PFSK-1 (cell line): ENCODE results near the gene PELO.

Source experiments
- FOXP2 ChIP-seq: optimal IDR thresholded peaks from 2 replicates; pipeline ENCODE3; 2011; ENCODE audit warnings: borderline replicate concordance, control low read depth, inconsistent platforms; ENCODE audit not compliant: insufficient read depth; ENCODE audit errors: extremely low read length, extremely low read depth
- POLR2AphosphoS5 ChIP-seq: IDR thresholded peaks from 2 replicates; pipeline ENCODE4 v1.6.1; 2012; ENCODE audit warnings: low read depth, mild to moderate bottlenecking, control low read depth, low read length, moderate library complexity
- SIN3A ChIP-seq: IDR thresholded peaks from 2 replicates; pipeline ENCODE4 v1.6.1; 2012; ENCODE audit warnings: mild to moderate bottlenecking, low read length, moderate library complexity, borderline replicate concordance; ENCODE audit not compliant: insufficient read depth
- TAF1 ChIP-seq: IDR thresholded peaks from 2 replicates; pipeline ENCODE4 v1.6.1; 2012; ENCODE audit warnings: low read length, control low read depth, borderline replicate concordance; ENCODE audit not compliant: insufficient read depth
- TF ChIP-seq, protein P1 (sequence below), 2 experiments: IDR thresholded peaks; 2 replicates each; pipeline versions ENCODE4 v1.6.1 to v1.8.0; 2011 to 2012; ENCODE audit warnings: low read depth in 2 of 2, low read length in 2 of 2, control low read depth in 1 of 2, inconsistent platforms in 1 of 2, mild to moderate bottlenecking in 1 of 2, moderate library complexity in 1 of 2; ENCODE audit not compliant: insufficient read depth in 1 of 2

PELO gene

DNA sequence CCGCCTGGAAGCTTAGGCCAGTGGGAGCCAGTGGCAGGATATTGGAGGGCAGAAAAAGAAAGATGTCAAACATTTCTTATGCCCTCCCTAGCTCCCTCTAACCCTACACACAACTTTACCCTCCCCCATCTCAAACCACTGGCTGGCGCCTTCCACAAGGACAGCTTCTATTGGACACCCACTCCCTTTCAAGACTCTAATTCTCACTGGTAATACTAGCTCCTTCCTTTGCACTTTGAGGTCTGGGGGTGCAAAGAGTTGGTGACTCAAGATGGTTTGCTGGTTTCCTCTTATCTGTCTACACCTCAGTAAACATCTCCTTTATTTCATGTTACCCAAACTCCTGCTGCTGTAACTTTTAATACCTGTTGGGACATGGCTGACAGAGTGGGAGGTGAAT, 11.6 kb upstream of the PELO start:
- TF ChIP-seq POLR2AphosphoS5 (no peak), SIN3A (no peak), TAF1 (no peak), FOXP2 (no peak)
- TF ChIP-seq, protein P1, sequence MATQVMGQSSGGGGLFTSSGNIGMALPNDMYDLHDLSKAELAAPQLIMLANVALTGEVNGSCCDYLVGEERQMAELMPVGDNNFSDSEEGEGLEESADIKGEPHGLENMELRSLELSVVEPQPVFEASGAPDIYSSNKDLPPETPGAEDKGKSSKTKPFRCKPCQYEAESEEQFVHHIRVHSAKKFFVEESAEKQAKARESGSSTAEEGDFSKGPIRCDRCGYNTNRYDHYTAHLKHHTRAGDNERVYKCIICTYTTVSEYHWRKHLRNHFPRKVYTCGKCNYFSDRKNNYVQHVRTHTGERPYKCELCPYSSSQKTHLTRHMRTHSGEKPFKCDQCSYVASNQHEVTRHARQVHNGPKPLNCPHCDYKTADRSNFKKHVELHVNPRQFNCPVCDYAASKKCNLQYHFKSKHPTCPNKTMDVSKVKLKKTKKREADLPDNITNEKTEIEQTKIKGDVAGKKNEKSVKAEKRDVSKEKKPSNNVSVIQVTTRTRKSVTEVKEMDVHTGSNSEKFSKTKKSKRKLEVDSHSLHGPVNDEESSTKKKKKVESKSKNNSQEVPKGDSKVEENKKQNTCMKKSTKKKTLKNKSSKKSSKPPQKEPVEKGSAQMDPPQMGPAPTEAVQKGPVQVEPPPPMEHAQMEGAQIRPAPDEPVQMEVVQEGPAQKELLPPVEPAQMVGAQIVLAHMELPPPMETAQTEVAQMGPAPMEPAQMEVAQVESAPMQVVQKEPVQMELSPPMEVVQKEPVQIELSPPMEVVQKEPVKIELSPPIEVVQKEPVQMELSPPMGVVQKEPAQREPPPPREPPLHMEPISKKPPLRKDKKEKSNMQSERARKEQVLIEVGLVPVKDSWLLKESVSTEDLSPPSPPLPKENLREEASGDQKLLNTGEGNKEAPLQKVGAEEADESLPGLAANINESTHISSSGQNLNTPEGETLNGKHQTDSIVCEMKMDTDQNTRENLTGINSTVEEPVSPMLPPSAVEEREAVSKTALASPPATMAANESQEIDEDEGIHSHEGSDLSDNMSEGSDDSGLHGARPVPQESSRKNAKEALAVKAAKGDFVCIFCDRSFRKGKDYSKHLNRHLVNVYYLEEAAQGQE (IDR thresholded peaks at IDR 0.05; ENCODE audit: insufficient read depth in 1 of 2, low read depth in 2 of 2, low read length in 2 of 2) = no peak

DNA sequence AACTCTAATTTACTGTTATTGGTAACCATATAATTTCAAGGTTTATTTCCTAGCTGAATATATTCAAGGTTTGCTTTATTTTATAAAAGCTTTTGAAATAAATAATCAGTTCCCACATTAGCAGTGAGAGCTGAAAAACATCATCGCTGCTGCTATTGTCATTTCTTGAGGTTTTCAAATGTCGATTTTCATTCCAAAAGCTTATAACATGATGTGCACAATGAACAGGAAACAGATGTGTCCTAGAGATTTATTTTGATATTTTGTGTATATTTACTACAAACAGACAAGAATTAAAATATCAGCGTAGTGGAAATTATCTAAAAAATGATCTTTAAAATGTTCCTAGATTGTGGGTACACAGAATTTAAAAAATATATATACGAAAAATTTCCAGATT, 10.5 kb upstream of the PELO start:
- TF ChIP-seq POLR2AphosphoS5 (no peak), TAF1 (no peak), FOXP2 (no peak), SIN3A (no peak)
- TF ChIP-seq, protein P1 (IDR thresholded peaks at IDR 0.05; ENCODE audit: insufficient read depth in 1 of 2, low read depth in 2 of 2, low read length in 2 of 2) = no peak

DNA sequence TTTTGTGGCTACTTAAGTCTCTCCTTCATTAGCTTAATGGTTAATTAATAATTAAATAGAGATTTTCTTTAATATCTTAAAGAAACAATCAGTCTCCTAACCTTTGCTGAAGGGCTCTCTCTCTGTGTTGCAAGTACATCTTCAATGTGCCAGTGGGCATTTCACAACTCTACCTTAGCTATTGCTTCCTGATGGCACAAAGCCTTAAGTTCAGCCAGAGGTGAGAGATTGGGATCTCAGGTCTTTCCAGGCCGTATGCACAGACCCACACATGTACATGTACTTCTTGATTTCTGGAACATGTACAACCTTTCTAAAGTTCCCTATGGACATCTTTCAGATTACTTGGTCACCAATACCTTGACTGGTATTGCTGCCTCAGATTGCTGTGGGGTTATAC, 8.9 kb upstream of the PELO start:
- TF ChIP-seq, protein P1 (IDR thresholded peaks at IDR 0.05; ENCODE audit: insufficient read depth in 1 of 2, low read depth in 2 of 2, low read length in 2 of 2) = no peak
- TF ChIP-seq SIN3A = no peak
- no peak for TF ChIP-seq POLR2AphosphoS5
- TF ChIP-seq FOXP2 = no peak
- TF ChIP-seq TAF1 = no peak

DNA sequence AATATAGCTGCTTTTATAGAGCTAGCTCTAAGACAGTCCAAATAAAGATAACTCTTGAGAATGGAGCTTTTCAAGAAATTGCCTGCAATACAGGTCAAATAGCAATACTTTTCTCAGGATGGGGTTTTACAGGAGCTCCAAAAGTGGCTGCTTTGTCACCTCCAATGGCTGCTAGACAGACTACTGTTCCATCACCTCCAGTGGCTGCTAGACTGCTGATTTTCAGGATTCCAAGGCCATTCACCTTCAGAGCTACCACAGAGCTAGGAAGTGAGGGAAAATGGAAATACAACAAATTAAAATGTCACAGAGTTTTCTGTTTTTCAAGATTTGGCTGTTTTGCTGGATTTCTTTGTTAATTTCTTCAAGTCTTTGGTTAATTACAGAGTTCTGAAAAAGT, 8.5 kb upstream of the PELO start:
- TF ChIP-seq POLR2AphosphoS5 = no peak
- no peak for TF ChIP-seq SIN3A

DNA sequence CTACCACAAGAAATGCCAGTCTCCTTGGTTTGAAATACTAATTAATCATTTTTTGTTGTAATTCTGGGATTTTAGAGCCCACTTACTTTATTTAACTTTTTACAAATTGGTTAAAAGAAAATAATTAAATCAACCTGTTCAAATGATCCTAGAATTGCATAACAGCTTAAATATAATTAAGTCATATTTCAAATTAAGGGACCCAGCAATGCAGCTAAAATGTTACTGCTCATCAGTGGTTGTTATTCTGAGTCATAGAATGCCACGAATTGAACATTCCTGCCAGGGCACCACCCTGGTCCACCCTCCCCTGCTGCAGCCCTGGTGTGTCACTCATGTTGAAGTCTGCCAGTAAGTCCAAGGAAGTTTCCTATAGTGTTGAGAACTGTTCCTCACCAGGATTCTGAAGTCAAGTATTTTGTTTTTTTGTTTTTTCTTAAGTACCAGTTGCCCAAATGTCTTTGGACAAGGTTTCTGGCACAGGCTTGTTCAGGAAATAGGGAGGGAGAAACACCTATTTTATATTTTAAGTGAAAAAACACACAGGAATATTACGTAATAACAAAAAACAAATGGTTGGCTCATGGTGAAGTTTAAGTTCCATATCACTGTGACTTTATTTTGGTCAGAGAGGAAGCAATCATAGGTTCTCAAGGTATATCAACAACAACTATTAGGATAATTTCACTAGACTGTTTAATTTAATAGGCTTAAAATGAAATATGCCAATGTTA, 4.3 kb upstream of the PELO start:
- TF ChIP-seq TAF1 = no peak
- TF ChIP-seq, protein P1 (IDR thresholded peaks at IDR 0.05; ENCODE audit: insufficient read depth in 1 of 2, low read depth in 2 of 2, low read length in 2 of 2) = no peak
- TF ChIP-seq FOXP2 = no peak
- TF ChIP-seq SIN3A = no peak
- no peak for TF ChIP-seq POLR2AphosphoS5
